Caki2 (cell line): ENCODE measurements around the gene PRODH. TPM values are rescaled to one million over a fixed set of nuclear protein-coding genes. Genes with fewer than 3 reads are reported as not detected.
"Not testable (repeated sequence)": the region's sequence is repeated elsewhere in the genome, so short reads cannot be mapped to it uniquely, and the experiment has no call there.

Experiments
- DNase-seq: peaks from one replicate; pipeline ENCODE4 v3.0.0-alpha.2; 2015; ENCODE audit warnings: low read depth
- in situ Hi-C: cut with HindIII; loops from 2 replicates; pipeline ENCODE4 v1.10.0; 2016; ENCODE audit warnings: low sequenced_read_pairs, low pct_unique_long_range_greater_than_20kb, mixed read lengths
- total RNA-seq: library from RNA; depleted of rRNA; stranded (reverse); fragments of >200 nt; shearing (Covaris generic); gene quantifications from 2 replicates; pipeline ENCODE4 v1.2.3, GENCODE V29; 2014; ENCODE audit warnings: low replicate concordance

Gene PRODH
- total RNA-seq, 1 experiment from 2014 or later = 7.0 TPM

- DNase-seq, in situ Hi-C loops: not testable (repeated sequence)
Observed at GRCh38 chr22:18969158-18969942, 33.3 kb upstream of the PRODH start.

- in situ Hi-C loops = no loop called here
- no peak for DNase-seq
Observed at GRCh38 chr22:18968011-18968749, 32.1 kb upstream of the PRODH start.

- in situ Hi-C loops, DNase-seq: not testable (repeated sequence)
Observed at GRCh38 chr22:18967391-18968010, 31.4 kb upstream of the PRODH start.

- in situ Hi-C loops = no loop called here
- DNase-seq = no peak
Observed at GRCh38 chr22:18966748-18967147, 30.7 kb upstream of the PRODH start.

- in situ Hi-C loops = no loop called here
Observed at GRCh38 chr22:18965526-18966421, 29.7 kb upstream of the PRODH start.

GRCh38 chr22:18964501-18965265, 28.6 kb upstream of the PRODH start:
- in situ Hi-C loops, DNase-seq: not testable (repeated sequence)

More at GRCh38 chr22:18965526-18966421, 29.7 kb upstream of the PRODH start:
- DNase-seq = no peak

- in situ Hi-C loops = not testable (repeated sequence)
Observed at GRCh38 chr22:18964051-18964450, 28.0 kb upstream of the PRODH start.

GRCh38 chr22:18962308-18962635, 26.2 kb upstream of the PRODH start:
- no peak for DNase-seq
- in situ Hi-C loops = no loop called here

More at GRCh38 chr22:18964051-18964450, 28.0 kb upstream of the PRODH start:
- DNase-seq = not testable (repeated sequence)

- in situ Hi-C loops, DNase-seq: not testable (repeated sequence)
Observed at GRCh38 chr22:18961632-18962307, 25.7 kb upstream of the PRODH start.

- DNase-seq, in situ Hi-C loops: not testable (repeated sequence)
Observed at GRCh38 chr22:18961201-18961600, 25.1 kb upstream of the PRODH start.

- in situ Hi-C loops = not testable (repeated sequence)
Observed at GRCh38 chr22:18960166-18960820, 24.2 kb upstream of the PRODH start.

GRCh38 chr22:18959741-18960140, 23.6 kb upstream of the PRODH start:
- in situ Hi-C loops, DNase-seq: not testable (repeated sequence)

More at GRCh38 chr22:18960166-18960820, 24.2 kb upstream of the PRODH start:
- DNase-seq = not testable (repeated sequence)

- in situ Hi-C loops, DNase-seq: not testable (repeated sequence)
Observed at GRCh38 chr22:18959266-18959665, 23.2 kb upstream of the PRODH start.

GRCh38 chr22:18958738-18959137, 22.6 kb upstream of the PRODH start:
- DNase-seq, in situ Hi-C loops: not testable (repeated sequence)

GRCh38 chr22:18958321-18958705, 22.2 kb upstream of the PRODH start:
- DNase-seq, in situ Hi-C loops: not testable (repeated sequence)

- in situ Hi-C loops, DNase-seq: not testable (repeated sequence)
Observed at GRCh38 chr22:18957621-18958320, 21.7 kb upstream of the PRODH start.
